Mesothelial cell of epicardium (in vitro differentiated cells): ENCODE data around the gene S100A14. TPM values are rescaled to one million over a fixed set of nuclear protein-coding genes. Genes with fewer than 3 reads are reported as not detected.

Experiments used
- DNase-seq, 2 experiments: peaks; one replicate each; pipeline ENCODE4 v3.0.0; 2021; ENCODE audit warnings: low spot score in 2 of 2; ENCODE audit not compliant: unreplicated experiment in 2 of 2
- H3K27ac Mint-ChIP-seq: 2 replicates; pipeline ENCODE4 v1.8.0; 2021; ENCODE audit warnings: mixed read lengths
- H3K27me3 Mint-ChIP-seq: 2 replicates; pipeline ENCODE4 v1.8.0; 2021; ENCODE audit warnings: low read depth, mixed read lengths
- H3K36me3 Mint-ChIP-seq: 2 replicates; pipeline ENCODE4 v1.8.0; 2021; ENCODE audit warnings: mixed read lengths
- H3K4me1 Mint-ChIP-seq: 2 replicates; pipeline ENCODE4 v1.8.0; 2021; ENCODE audit warnings: mixed read lengths
- H3K4me3 Mint-ChIP-seq: 2 replicates; pipeline ENCODE4 v1.8.0; 2021; ENCODE audit warnings: mild to moderate bottlenecking, moderate library complexity, mixed read lengths
- H3K9me3 Mint-ChIP-seq: 2 replicates; pipeline ENCODE4 v1.8.0; 2021; ENCODE audit warnings: mixed read lengths
- total RNA-seq: library from RNA; stranded (reverse); gene quantifications from 3 replicates; pipeline ENCODE4 v1.2.1, GENCODE V29; 2021
- TF ChIP-seq, protein P1 (sequence below): fragments of 200-600 bp; sonication (generic); IDR thresholded peaks from one replicate; pipeline ENCODE4 v1.5.0; 2021; ENCODE audit warnings: antibody characterized with exemption; ENCODE audit not compliant: unreplicated experiment

S100A14 gene
- total RNA-seq, 1 donor from 2014 or later, result 8.5 TPM

DNA sequence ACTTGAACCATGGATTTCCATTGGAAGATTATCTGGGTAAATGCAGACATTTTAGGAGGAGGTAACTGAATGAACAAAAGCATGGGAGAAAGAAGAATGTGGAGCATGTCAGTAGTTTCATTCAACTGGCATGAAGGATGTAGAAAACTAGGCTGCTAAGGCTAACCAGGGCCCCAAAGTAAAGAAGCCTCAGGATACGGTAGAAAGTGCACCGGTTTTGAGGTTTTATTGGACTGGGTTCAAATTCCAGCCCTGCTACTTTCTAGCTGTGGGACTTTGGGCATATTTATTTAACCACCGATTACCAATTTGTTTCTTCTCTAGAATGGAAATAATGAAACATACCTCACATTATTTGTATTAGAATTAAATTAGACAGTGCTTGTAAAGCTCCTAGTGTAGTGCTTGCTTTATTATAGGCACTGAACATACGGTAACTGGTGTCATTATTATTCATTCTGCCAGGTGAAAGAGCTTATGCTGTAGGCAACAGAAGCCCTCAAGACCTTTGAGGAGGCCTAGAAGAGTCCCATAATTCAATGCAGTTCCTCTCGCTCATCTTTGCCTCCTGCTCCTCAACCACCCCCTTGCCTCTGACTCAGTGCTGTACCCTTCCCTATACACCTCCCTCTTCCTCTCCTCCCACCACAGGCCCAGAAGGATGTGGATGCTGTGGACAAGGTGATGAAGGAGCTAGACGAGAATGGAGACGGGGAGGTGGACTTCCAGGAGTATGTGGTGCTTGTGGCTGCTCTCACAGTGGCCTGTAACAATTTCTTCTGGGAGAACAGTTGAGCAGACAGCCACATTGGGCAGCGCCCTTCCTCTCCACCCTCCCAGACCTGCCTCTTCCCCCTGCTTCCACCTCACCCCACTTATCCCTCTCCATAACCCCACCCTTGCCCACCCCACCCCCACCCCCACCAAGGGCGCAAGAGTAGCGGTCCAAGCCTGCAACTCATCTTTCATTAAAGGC, 15.2 kb upstream of the S100A14 start:
- H3K4me1 Mint-ChIP-seq, result peaks cover 28% of the 10 kb centered on the region
- TF ChIP-seq, protein P1, sequence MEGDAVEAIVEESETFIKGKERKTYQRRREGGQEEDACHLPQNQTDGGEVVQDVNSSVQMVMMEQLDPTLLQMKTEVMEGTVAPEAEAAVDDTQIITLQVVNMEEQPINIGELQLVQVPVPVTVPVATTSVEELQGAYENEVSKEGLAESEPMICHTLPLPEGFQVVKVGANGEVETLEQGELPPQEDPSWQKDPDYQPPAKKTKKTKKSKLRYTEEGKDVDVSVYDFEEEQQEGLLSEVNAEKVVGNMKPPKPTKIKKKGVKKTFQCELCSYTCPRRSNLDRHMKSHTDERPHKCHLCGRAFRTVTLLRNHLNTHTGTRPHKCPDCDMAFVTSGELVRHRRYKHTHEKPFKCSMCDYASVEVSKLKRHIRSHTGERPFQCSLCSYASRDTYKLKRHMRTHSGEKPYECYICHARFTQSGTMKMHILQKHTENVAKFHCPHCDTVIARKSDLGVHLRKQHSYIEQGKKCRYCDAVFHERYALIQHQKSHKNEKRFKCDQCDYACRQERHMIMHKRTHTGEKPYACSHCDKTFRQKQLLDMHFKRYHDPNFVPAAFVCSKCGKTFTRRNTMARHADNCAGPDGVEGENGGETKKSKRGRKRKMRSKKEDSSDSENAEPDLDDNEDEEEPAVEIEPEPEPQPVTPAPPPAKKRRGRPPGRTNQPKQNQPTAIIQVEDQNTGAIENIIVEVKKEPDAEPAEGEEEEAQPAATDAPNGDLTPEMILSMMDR, result no peak
- H3K27me3 Mint-ChIP-seq, result no peaks in the 10 kb centered on the region
- H3K27ac Mint-ChIP-seq, result peak overlapping the region; percentile 69
- DNase-seq, result no peak
- no peaks in the 10 kb centered on the region for H3K9me3 Mint-ChIP-seq
- no peak overlapping the region for H3K4me3 Mint-ChIP-seq
- peaks cover 5% of the 10 kb centered on the region for H3K36me3 Mint-ChIP-seq

- Mint-ChIP-seq H3K4me3 (no peak overlapping the region), H3K27me3 (no peaks in the 10 kb centered on the region), H3K36me3 (peaks cover 3% of the 10 kb centered on the region), H3K4me1 (peaks cover 32% of the 10 kb centered on the region), H3K27ac (peak overlapping the region; percentile 56), H3K9me3 (no peaks in the 10 kb centered on the region)
- no peak for DNase-seq
- TF ChIP-seq, protein P1, result no peak
These were observed 14.3 kb upstream of the S100A14 start for GRCh38 chr1:153630384-153630783.

DNA sequence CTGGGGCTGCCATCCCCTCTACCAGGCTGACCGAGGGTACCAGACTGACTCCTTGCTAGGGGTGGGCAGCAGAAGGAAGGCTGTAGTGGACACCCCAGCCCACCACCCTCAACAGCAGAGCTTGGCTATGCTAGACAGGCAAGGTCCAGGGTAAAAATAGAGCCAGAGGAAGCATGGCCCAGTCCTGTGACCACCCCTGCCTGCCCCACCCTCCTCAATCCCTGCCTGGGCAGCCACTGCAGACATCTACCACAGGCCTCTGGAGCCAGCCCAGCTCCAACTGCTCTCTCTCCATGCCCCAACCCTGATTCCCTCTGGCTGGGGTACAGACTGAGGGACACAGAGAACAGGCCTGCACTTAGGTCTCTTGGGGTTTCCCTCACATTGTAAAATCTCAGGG, 13.8 kb upstream of the S100A14 start:
- DNase-seq, result no peak
- TF ChIP-seq, protein P1, result no peak
- Mint-ChIP-seq H3K9me3 (no peaks in the 10 kb centered on the region), H3K36me3 (peaks cover 3% of the 10 kb centered on the region), H3K27ac (peak overlapping the region; percentile 56), H3K27me3 (no peaks in the 10 kb centered on the region), H3K4me3 (no peak overlapping the region), H3K4me1 (peaks cover 35% of the 10 kb centered on the region)

GRCh38 chr1:153629343-153629665, 13.2 kb upstream of the S100A14 start:
- peaks cover 37% of the 10 kb centered on the region for H3K4me1 Mint-ChIP-seq
- no peaks in the 10 kb centered on the region for H3K9me3 Mint-ChIP-seq
- H3K36me3 Mint-ChIP-seq, result peaks cover 3% of the 10 kb centered on the region
- no peak overlapping the region for H3K4me3 Mint-ChIP-seq
- peak overlapping the region; percentile 82 for H3K27ac Mint-ChIP-seq
- DNase-seq, result no peak
- TF ChIP-seq, protein P1, result no peak
- H3K27me3 Mint-ChIP-seq, result no peaks in the 10 kb centered on the region

GRCh38 chr1:153628638-153629342, 12.7 kb upstream of the S100A14 start:
- Mint-ChIP-seq H3K36me3 (peaks cover 7% of the 10 kb centered on the region), H3K4me3 (no peak overlapping the region), H3K4me1 (peaks cover 42% of the 10 kb centered on the region), H3K9me3 (no peaks in the 10 kb centered on the region), H3K27ac (peak overlapping the region; percentile 3), H3K27me3 (no peaks in the 10 kb centered on the region)
- DNase-seq, result no peak
- TF ChIP-seq, protein P1, result no peak
